HG03066 (cell line): ENCODE results near the gene MUTYH.
"Not testable (repeated sequence)": the region's sequence is repeated elsewhere in the genome, so short reads cannot be mapped to it uniquely, and the experiment has no call there.

Source experiments
- ATAC-seq: cut with Tn5 transposase; IDR thresholded peaks from one replicate; pipeline ENCODE4 v1.9.1; 2021; ENCODE audit warnings: low read depth; ENCODE audit not compliant: unreplicated experiment

The MUTYH gene

GRCh38 chr1:45325851-45326506 lies 14.3 kb downstream of the MUTYH start:
- ATAC-seq = no peak

DNA sequence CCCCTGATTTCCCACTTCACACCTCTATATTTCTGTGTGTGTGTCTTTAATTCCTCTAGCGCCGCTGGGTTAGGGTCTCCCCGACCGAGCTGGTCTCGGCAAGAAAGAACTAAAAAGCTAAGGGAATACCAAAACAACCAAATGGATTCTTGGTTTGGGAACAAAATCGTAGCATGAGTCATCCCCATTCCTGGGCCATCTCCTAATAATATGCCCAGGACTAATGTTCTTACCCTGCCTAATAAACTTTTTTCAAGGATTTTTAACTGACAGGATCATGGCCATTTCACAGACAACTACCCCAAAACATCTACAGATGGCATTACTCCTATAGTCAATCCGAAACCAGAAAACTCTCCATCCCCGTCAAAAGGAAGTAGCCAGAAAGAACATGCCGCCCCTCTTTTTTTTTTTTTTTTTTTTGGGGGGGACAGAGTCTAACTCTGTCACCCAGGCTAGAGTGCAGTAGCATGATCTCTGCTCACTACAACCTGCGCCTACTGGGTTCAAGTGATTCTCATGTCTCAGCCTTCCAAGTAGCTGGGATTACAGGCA lies 17.7 kb downstream of the MUTYH start:
- no peak for ATAC-seq

DNA sequence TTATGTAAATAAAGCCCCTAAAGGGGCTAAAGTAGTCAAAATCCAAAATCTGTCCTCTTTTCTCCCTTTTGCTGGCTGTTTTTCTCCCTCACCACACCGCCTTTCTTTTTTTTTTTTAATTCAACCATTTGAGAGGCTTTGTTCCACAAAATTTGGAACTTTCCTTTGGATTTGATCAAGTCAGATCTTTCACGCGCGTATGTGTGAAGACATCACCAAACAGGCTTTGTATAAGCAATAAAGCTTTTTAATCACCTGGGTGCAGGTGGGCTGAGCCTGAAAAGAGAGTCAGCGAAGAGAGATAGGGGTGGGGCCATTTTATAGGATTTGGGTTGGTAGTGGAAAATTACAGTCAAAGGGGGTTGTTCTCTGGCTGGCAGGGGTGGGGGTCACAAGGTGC lies 18.8 kb downstream of the MUTYH start:
- ATAC-seq = no peak

DNA sequence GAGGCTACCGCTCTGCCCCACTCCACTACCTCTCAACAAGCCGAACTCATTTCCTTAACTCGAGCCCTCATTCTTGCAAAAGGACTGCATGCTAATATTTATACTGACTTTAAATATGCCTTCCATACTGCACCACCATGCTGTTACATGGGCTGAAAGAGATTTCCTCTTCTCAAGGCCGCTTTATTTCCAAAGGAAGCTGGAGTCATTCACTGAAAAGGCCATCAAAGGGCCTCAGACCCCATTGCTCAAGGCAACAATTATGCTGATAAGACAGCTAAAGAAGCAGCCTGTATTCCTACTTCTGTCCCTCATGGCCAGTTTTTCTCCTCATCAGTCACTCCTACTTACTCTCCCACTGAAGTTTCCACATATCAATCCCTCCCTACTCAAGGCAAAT lies 20.5 kb downstream of the MUTYH start:
- no peak for ATAC-seq

GRCh38 chr1:45317166-45317565 lies 23.1 kb downstream of the MUTYH start:
- no peak for ATAC-seq

DNA sequence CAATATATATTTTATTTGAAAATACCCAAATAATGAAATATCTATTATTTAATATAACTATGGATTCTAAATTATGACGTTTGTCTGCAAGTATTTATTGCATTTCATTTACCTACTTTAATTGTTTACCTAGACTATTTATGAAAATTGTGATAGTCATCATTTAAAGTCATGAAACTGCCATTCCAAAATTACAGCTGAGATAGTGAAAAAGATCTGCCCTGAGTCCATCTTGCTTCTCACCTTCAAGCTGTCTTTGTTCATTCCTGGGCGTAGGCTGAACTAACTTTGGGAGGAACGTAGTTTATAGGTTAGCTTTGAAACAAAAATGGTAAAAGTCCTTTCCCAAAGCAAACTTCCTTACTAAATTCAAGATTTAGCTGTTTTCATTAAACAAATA lies 26.0 kb downstream of the MUTYH start:
- ATAC-seq = no peak

- ATAC-seq = no peak
Measured at GRCh38 chr1:45306905-45307304, 33.3 kb downstream of the MUTYH start.

DNA sequence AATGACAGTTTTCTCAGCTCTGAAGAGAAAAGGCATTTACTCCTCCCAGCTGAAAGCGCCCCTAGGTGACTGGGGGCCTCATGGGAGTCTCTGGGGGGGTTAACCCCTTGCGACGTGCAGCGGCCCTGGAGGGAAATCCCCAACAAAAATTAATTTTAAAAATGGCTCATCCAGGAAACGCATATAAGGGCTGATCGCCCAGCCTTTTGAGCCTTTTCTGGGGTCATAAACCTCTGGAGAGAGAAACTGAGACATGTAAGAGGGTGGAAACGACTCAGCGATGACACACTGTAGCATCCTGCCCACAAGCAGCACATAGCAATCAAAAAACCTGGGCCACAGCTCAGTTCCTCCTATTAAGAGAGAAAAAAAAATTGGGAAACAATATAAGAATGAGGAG lies 33.9 kb downstream of the MUTYH start:
- no peak for ATAC-seq

DNA sequence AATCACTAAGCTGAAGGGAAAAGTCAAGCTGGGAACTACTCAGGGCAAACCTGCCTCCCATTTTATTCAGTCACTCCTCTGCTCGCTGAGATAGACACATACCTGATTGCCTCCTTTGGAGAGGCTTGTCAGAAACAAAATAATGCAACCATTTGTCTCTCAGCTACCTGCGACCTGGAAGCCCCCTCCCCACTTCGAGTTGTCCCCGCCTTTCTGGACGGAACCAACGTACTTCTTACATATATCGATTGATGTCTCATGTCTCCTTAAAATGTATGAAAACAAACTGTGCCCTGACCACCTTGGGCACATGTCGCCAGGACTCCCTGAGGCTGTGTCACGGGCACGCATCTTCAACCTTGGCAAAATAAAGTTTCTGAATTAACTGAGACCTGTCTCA lies 35.0 kb downstream of the MUTYH start:
- ATAC-seq = no peak

DNA sequence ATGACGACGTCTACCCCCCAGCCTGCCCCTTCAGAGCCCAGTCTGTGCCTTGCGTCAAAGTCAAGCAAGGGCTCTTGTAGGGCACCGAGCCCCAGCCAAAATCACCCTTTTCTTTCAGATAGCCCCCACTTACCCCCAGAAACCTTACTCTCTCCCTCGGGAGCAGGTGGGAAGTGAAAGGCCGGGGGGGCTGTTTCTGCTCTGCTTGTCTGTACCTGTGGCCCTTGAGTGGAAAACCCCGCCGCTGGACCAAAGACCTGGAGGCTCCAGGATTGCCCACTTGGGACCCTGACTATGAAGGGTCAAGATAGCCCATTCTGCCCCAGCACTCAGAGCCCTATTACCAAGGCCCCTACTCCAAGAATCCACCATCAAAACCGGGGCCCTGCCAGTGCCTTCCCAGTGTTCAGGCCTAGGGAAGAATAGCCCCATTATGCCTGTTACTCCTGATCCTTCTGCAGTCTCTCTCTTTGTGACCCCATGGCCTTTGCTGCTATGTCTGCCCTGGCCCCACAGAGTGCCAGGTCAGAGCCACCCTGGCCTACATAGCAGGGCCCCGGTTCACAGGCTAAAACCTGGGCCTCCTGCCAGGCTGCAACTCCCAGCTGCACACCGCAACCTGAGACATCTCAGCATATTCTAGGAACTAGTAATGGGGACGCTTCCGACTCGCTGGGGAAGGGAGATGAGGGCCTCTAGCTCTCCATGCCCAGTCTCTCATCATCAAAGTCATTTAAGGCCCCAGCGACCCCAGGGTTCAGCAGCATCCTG lies 35.7 kb downstream of the MUTYH start:
- no peak for ATAC-seq

DNA sequence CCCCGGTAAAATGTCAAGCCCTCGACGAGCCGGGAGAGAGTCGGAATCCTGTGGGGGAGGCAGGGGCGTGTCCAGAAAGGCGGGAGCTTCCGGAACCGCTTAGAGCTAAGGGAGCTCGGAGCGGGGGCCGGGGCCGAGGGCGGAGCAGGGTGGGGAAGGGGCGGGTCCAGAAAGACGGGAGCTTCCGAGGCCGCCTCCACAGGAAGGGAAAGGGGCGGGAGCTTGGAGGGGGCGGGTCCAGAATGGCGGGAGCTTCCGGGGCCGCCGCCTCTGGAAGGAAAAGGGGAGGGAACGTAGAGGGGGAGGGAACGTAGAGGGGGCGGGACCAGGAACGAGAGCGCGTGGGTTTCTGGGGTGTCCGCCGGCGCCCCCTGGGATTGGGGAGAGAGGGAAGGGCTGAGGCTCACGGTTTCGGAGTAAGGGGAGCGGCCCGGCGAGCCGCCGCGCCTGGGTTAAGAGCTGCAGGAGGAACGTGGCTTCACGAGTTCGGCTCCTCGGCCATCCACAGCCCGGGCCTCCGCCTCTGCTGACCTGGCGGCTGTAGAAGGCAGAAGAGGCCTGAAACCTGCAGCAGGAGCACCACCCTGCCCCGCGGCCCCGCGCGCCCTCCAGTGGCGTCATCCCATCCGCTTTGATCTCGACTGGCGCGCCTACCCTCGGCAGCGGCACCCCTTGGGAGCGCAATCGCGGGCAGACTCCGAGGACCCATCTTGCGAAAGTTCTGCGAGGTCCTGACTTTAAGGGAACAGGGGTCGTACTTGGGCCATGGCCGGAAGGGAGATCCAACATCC lies 36.5 kb downstream of the MUTYH start:
- ATAC-seq = peak; percentile 64

DNA sequence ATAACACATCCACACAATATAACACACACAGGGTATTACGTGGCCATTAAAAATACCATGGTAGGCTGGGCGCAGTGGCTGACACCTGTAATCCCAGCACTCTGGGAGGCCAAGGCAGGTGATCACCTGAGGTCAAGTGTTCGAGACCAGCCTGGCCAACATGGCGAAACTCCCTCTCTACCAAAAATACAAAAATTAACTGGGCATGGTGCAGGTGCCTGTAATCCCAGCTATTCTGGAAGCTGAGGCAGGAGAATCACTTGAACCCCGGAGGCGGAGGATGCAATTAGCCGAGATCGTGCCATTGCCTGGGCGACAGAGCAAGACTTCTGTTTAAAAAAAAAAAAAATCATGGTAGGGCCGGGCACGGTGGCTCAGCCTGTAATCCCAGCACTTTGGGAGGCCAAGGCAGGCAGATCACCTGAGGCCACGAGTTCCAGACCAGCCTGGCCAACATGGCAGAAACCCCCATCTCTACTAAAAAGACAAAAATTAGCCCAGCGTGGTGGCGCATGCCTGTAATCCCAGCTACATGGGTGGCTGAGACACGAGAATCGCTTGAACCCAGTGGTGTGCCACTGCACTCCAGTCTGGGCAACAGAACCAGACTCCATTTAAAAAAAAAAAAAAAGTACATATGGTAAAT lies 37.6 kb downstream of the MUTYH start:
- no peak for ATAC-seq

DNA sequence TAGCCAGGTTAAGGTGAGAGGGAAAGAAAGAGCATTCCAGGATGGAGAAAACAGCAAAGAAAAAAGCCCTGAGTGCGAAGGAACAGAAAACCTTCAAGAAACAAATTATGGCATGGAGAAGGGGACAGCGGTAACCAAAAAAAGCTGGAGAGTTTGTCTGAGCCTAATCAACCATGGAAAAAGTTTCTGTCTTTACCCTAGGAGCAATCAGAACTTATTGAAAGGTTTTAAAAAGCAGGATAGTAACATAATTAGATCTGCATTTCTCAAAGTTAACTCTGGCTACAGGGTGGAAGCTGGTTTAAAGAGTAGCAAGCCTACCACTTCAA lies 39.6 kb downstream of the MUTYH start:
- ATAC-seq = no peak

GRCh38 chr1:45299981-45300668 lies 40.1 kb downstream of the MUTYH start:
- ATAC-seq = no peak

- ATAC-seq = no peak
Measured at GRCh38 chr1:45299296-45299695, 40.9 kb downstream of the MUTYH start.

DNA sequence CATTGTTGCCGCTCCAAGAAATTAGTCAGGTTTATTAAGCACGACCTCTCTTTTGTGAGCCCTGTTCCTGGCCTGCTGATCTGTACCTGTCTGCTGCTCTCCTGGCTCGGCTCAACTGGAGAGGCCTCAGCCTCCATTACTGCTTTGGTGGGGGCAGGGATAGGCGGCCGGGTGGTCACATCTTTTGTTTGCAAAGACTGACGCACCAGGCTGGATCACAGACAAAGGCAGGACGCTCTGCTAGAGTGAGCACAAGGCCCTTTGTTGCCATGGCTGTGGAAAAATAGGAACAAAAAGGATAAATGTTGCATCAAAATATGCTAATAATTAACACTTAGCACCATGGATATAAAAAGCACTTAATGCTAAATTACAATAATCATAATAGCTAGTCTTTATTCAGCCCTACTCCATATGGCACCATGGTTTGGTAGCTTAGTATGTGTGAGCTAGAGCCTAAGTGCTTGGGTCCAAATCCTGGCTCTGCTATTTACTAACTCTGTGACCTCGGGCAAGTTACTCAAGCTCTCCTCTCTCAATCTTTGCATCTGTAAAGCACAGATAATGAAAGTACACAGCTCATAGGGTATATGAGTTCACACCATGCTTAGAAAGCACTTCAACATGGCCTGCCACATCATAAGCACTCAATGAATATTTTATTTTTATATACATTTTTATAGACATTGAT lies 42.4 kb downstream of the MUTYH start:
- ATAC-seq = no peak

- no peak for ATAC-seq
Measured at GRCh38 chr1:45291716-45292115, 48.5 kb downstream of the MUTYH start.

- not testable (repeated sequence) for ATAC-seq
Measured at GRCh38 chr1:45291002-45291401, 49.2 kb downstream of the MUTYH start.

GRCh38 chr1:45286521-45286920 lies 53.7 kb downstream of the MUTYH start:
- ATAC-seq = not testable (repeated sequence)

DNA sequence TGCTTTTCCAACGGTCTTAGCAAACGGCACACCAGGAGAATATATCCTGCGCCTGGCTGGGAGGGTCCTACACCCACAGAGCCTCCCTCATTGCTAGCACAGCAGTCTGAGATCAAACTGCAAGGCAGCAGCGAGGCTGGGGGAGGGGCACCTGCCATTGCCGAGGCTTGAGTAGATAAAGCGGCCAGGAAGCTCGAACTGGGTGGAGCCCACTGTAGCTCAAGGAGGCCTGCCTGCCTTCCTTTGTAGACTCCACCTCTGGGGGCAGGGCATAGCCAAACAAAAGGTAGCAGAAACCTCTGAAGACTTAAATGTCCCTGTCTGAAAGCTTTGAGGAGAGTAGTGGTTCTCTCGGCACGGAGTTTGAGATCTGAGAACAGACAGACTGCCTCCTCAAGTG lies 55.4 kb downstream of the MUTYH start:
- ATAC-seq = not testable (repeated sequence)
